Measurements from ENCODE around the gene CFAP221.

The CFAP221 gene

GRCh38 chr2:119657466-119658145, 113.4 kb downstream of the CFAP221 start:
- DNase-seq (ENCODE audit: low read depth), result no peak
- no peak overlapping the region for H3K4me3 ChIP-seq (ENCODE audit: low read depth, low read length)
- TF ChIP-seq CTCF (IDR thresholded peaks at IDR 0.05; ENCODE audit: control insufficient read depth, extremely low read depth, insufficient read depth), result no peak

GRCh38 chr2:119659601-119660342, 115.5 kb downstream of the CFAP221 start:
- H3K4me3 ChIP-seq (ENCODE audit: low read depth, low read length), result no peak overlapping the region
- no peak for DNase-seq (ENCODE audit: low read depth)
- peak; percentile 71 for TF ChIP-seq CTCF (IDR thresholded peaks at IDR 0.05; ENCODE audit: control insufficient read depth, extremely low read depth, insufficient read depth)

GRCh38 chr2:119660343-119660658, 116.1 kb downstream of the CFAP221 start:
- H3K4me3 ChIP-seq (ENCODE audit: low read depth, low read length), result no peak overlapping the region
- no peak for DNase-seq (ENCODE audit: low read depth)
- TF ChIP-seq CTCF (IDR thresholded peaks at IDR 0.05; ENCODE audit: control insufficient read depth, extremely low read depth, insufficient read depth), result no peak

GRCh38 chr2:119662297-119662696, 118.0 kb downstream of the CFAP221 start:
- TF ChIP-seq CTCF (IDR thresholded peaks at IDR 0.05; ENCODE audit: control insufficient read depth, extremely low read depth, insufficient read depth), result no peak
- no peak for DNase-seq (ENCODE audit: low read depth)
- no peak overlapping the region for H3K4me3 ChIP-seq (ENCODE audit: low read depth, low read length)

- TF ChIP-seq CTCF (IDR thresholded peaks at IDR 0.05; ENCODE audit: control insufficient read depth, extremely low read depth, insufficient read depth), result no peak
- no peak for DNase-seq (ENCODE audit: low read depth)
- no peak overlapping the region for H3K4me3 ChIP-seq (ENCODE audit: low read depth, low read length)
These were observed 124.3 kb downstream of the CFAP221 start for GRCh38 chr2:119668546-119668945.

GRCh38 chr2:119671016-119671415, 126.8 kb downstream of the CFAP221 start:
- no peak for TF ChIP-seq CTCF (IDR thresholded peaks at IDR 0.05; ENCODE audit: control insufficient read depth, extremely low read depth, insufficient read depth)
- DNase-seq (ENCODE audit: low read depth), result no peak
- no peak overlapping the region for H3K4me3 ChIP-seq (ENCODE audit: low read depth, low read length)
